ENCODE data around the gene DLG2. TPM values are rescaled to one million over a fixed set of nuclear protein-coding genes. Genes with fewer than 3 reads are reported as not detected.
"Not testable (repeated sequence)": the region's sequence is repeated elsewhere in the genome, so short reads cannot be mapped to it uniquely, and the experiment has no call there.

DLG2 gene
- polyA plus RNA-seq, 4 donors = 6.8 to 14.7 (median 13.2) TPM

DNA sequence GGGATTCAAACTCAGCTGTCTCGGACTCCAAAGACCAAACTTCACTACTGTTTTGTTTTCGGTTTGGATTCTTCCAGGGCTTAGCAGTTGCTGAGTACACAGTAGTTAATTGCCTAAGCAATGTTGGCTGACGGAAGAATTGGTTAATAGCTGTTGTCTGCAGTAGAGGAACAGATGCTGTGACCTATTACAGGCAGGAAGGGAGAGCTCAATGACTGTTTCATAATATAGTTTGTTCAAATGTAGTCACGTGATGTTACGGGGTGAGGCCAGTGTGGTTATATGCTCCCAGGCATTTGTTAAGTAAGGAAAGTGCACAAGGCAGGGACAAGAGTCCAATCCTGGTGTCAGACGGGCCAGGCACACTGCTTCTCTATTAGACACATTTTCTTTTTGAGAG lies 2118.3 kb downstream of the DLG2 start:
- no peak for DNase-seq (ENCODE audit: low read depth in 4 of 4, low spot score in 3 of 4)

DNA sequence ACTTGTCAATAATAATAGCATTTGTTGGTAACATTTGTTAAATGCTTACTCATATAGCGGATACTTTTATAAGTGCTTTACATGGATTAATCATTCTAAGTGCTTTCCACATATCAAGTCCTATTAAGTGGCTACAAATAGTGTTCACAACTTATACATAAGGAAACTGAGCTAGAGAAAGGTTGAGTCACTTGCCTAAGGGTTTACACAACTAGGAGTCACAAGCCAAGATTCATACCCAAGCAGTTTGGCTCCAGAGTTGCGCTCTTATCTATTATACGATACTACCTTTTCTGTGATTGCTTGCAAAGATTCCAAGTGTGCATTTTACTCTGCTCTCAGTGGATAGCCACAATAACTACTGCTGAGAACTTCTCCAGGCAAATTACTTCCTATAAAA lies 2125.1 kb downstream of the DLG2 start:
- no peak for DNase-seq (ENCODE audit: low read depth in 4 of 4, low spot score in 3 of 4)

DNA sequence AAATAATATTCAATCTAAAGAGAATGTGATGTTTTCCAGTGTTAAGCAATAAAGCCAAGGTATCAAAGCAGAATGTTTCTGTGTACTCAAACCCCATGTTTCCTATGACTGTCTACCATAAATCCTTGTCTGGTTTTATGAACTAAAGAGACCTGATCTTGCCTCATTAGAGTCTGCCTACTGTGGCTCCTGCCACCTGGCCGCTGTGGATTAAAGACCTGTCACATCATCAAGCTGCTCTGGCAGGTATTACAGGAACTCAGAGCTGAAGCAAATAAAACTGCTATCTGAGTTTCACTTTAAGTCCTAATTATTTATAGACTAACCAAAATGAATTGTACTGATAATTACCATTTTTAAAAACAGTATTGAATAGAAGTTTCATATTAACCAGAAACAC lies 2133.2 kb downstream of the DLG2 start:
- peak in 1 of 4 donors; percentile 25 for DNase-seq (ENCODE audit: low read depth in 4 of 4, low spot score in 3 of 4)

DNA sequence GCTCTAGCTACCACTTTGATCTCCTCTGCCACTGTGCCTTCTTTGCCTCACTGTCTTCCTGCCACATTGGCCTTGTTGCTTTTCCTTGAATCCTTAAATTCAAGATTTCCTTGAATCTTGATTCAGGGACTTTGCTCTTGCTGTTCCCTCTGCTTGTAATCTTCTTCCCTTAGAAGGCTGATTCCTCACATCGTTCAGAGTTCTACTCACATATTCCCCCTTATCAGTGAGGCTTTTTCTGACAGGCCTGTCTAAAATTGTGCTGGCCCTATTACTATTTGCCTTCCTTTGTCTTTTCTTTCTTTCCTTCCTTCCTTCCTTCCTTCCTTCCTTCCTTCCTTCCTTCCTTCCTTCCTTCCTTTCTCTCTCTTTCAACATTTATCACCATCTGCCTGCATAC lies 2134.1 kb downstream of the DLG2 start:
- no peak for DNase-seq (ENCODE audit: low read depth in 4 of 4, low spot score in 3 of 4)

DNA sequence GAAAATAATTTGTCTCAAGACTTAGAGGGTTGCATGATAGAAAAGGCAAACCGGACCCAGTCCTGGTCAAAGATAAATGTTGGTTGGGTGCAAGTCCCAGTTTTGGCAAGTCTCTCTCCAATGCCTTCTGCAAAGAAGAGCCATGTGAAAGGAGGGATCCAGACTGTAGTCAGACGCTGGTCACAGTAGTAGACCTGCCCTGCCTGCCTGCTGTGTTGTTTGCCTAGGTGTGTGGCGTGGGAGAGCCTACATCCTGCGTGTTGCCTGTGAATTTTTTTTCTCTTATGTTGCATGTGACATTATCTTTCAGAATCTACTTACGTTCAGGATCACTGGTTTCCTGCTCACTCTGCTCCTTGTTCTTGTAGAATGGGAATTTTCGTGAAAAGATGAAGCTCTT lies 2143.3 kb downstream of the DLG2 start:
- DNase-seq (ENCODE audit: low read depth in 4 of 4, low spot score in 3 of 4) = no peak

DNA sequence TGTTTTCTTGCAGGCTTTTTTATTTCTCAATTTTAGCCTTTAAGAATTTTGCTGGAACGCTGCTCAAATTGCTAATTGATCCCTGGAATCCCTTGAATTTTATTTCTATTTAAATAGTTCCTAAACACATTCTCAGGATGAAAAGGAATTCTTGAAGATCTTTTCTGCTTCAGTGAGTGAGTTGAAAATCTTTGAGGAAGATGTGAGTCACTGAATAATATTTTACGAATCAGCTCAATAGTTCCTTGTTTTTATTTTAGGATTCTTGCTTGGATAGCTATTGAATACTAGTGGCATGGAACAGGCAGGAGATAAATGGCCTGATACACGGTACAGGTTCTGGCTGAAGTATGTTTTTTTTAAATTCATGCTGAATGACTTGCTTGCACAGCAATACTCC lies 2146.3 kb downstream of the DLG2 start:
- DNase-seq (ENCODE audit: low read depth in 4 of 4, low spot score in 3 of 4) = no peak

DNA sequence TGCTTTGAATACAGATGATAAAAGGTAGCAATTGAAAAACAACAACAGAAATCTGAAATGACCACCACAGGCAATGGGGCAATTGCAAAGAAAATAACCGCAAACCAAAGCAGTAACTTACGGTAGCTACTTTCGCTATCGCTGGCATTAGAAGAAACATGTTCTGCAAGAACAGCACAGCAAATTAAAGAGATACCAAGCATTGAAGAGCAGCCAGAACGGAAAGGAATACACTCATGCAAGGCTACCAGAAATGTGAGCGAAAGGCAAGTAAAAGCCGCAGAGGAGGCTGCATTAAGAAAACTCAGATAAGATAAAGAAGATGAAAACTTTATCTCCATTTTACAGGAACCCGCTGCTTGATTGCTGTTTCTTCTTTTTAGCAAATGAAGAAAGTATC lies 2146.9 kb downstream of the DLG2 start:
- no peak for DNase-seq (ENCODE audit: low read depth in 4 of 4, low spot score in 3 of 4)

DNA sequence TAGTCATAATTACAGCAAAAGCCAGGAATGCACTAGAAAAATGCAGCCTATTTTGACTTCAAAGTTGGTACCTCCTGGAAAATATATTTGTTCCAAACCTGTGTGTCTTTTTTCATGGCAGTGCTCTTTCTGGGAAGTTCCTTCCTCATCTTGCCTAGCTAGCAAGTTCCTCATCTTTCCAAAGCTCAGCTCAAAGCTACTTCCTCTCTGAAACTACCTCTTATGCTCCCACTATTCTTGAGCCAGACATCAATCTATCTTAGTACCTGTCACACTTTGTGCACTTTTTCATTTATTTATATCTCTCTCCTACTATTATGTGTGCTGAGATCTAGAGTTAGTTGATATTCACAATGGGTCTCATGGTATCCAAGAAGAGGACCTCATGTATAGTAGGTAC lies 2149.4 kb downstream of the DLG2 start:
- no peak for DNase-seq (ENCODE audit: low read depth in 4 of 4, low spot score in 3 of 4)

DNA sequence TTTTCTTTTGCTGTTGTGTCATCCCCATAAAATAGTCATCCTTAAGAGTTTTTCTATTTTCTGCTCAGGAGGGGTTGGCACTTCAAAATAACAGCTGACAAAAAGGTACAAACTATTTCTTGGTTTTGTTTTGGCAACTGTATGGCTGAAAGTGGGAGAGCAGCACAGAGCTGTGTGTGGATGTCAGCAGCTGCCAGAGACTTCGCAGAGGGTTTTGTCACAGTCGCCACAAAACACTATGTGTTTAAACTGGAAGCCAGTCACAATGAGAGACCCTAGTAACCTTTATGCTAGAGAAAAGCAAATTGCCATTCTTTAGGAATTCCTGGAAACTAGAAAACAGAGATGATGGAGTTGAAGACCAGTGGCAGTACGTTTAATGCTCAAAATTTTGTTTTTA lies 2151.4 kb downstream of the DLG2 start:
- no peak for DNase-seq (ENCODE audit: low read depth in 4 of 4, low spot score in 3 of 4)

DNA sequence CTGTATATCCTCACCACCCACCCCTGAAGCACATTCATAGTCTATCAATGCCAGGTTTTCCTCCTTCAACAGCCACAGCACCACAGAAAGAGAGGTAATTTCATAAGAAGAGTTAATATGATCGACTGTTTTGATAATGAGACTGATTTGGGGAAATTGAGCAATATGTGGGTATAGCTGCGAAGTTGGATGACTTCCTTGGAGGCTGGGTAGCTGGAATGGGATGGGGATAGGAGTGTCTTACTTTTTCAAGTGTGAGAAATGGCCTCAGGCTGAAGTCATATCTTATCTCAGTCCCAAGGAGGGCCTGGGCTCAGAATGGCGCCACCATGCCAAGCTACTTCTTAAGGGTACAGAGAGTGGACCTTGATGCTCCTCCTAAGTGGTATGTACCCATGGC lies 2153.4 kb downstream of the DLG2 start:
- no peak for DNase-seq (ENCODE audit: low read depth in 4 of 4, low spot score in 3 of 4)

DNA sequence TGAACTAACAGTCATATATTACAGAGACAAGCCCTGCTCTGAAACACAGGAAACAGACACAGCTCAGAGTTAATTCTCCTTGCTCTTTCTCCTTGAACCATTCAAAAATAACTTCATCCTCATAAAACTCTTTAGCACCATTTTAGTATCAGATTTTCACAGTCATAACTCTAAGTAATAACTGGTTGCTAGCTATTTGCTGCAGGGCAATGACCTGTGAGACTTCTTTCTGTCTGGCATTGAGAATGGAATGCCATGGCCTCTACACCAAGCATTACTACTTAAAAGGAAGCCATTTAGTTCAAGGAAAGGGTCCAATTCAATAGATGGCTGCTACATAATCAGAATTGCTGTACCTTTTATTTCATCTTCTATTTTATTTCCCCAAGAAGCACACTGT lies 2154.3 kb downstream of the DLG2 start:
- no peak for DNase-seq (ENCODE audit: low read depth in 4 of 4, low spot score in 3 of 4)

DNA sequence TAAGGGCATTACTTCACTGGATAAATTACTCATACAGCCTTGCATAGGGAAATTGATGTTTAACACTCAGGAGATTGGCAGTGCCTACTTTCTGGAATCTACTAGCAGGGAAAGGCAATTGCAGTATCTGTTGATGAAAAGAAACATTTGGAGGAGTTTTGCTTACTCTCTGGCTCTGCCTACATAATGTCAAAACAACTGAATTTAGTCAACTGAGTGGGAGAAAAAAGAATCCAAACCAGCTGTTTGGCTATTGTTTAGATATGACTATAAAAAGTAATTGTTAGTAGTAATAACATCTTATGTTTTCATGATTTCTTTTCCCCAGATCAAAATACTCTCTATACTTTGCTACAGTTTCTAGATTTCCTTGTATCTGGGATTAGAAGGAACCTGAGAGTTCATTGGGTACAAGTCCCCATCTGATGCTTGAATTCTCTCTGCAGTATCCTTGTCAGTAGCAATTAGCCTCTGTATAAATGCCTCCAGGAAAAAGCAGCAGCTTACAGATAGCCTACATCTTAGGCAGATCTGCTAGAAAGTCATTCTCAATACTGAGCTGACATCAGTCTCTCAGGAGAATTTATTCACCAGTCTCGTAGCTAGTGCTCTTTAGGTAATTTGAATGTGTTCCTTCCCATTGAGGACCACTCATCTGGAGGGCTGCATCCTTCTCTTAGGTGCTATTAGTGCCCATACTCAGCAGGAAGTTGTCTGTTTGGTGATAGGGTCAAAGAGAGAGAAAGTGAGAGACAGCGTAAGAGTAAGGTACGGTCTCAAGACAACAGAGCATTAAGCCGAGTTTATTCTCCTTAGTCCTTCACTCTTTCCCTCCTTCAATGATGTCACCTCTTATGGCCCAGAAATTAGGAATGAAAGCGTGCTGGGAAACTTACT lies 2155.1 kb downstream of the DLG2 start:
- DNase-seq (ENCODE audit: low read depth in 4 of 4, low spot score in 3 of 4) = no peak

DNA sequence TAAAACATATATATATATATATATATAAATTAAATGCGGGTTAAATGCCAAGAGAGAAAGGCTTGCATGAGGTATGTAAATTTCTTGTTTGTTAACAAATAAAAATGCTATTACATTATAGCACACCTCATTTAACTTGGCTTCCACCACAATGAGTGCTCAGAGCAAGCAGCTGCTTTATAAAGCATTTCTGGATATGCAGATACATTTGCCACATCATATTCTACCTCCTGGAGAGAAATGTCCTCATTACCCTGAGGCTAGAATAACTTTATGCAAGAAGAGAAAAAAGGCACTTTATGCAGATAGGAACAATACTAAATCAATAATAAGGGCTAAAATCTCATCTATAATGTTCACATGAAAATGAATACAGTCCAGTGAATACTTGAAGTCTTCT lies 2159.3 kb downstream of the DLG2 start:
- no peak for DNase-seq (ENCODE audit: low read depth in 4 of 4, low spot score in 3 of 4)

DNA sequence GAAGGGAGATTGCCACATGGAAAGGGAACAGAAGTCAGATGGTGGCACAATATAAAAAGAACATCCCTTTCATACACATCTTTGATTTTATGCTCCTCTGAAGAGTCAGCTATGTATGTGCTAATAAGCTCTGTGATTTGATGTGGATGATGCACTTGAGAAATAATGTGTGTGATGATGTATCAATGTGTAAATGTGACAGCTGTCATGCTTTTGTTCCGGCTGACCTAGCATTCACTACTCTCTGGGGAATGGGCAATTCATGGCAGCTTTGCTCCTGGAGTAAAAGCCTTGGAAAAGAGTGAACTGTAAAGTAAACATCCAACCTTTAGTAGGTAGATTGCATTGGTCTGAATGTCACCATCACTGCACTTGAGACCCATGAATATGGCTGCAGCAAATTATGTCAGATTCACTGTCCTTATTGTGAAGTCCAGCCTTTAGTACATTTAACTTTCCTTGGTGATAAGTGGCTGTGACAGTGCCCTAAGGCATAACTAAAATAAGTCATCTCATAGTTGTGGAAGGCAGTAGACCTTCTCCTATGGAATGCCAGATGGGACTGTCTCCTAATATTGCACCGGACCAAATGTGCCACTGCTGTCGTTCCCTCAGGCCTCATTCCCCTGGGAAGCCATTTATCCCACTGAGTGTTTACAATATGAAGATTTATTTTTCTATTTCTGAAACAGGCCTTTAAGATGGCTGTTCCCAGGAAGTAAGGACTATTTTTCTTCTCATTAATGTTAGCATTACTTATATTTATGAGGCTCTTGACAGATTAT lies 2162.8 kb downstream of the DLG2 start:
- no peak for DNase-seq (ENCODE audit: low read depth in 4 of 4, low spot score in 3 of 4)

DNA sequence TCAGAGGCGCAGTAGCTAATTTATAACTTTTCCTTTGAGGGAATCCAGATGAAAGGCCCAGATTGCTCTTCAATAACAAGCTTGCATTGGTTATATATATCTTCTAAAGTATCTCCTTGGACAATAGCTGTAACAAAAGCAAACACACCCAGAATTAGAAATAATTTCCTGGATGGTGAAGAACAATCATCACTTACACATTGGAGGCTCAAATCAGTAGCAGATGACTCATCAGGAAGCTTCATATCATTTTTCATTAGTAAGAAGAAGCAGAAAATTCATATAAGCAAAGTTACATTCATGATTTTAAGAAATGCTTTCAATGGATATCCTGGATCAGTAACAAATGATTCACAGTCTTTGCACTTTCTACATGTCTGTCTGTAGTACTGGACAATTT lies 2167.3 kb downstream of the DLG2 start:
- DNase-seq (ENCODE audit: low read depth in 4 of 4, low spot score in 3 of 4) = no peak

DNA sequence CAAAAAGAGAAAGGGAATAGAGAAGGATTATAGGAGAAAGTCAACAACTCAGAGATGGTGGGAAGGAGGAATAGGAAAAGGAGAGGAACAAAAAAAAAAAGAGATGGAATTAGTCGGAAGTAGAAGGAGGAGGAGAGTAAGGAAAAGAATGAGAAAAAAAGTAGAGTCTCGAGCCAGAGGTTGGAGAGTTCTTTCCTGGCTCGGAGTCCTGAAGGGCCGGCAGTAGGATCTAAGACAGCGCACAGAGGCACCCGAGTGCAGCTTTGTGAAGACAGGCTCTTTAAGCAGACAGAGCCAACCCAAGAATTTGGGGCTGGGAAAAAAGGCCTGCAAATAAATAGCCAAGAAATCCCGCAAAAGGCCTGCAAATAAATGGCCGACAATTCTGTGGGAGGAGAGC lies 2170.6 kb downstream of the DLG2 start:
- no peak for DNase-seq (ENCODE audit: low read depth in 4 of 4, low spot score in 3 of 4)

DNA sequence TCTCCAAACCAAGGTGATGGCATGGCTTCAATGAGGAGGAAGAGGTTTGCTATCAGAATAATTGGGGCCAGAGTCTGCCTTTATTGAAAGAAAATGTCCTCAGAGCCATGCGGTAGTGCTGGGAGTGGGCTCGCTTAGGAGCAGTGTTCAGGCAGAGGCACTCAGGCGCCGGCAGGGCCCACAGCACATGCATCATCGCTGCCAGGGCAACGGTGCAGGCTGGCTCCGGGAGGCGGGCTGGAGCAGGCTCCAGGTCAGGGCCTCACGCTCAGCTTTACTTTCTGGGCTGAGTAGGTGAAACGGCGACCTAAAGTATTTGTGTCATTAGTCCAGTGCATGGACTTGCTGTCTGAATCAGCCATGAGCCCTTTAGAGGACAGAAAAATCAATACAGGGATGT lies 2171.1 kb downstream of the DLG2 start:
- DNase-seq (ENCODE audit: low read depth in 4 of 4, low spot score in 3 of 4) = peak in 2 of 4 donors; percentile 16 to 27

DNA sequence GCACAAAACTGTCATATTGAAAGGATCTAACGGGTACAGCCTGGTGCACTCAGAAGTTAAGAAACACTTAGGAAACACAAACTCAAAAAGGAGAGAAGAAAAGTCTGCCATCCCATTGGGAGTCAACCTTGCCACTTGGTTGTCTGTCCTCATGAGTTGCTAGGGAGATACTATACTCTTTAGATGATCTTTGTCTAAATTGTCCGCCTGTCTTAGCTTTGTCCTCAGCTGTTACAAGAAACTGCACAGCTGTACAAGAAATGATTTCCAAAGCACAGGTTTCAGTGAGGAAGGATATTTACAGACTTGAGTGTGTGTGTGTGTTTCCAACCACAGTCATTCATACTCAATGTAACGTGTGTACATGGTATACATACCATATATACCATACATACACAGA lies 2171.8 kb downstream of the DLG2 start:
- no peak for DNase-seq (ENCODE audit: low read depth in 4 of 4, low spot score in 3 of 4)

DNA sequence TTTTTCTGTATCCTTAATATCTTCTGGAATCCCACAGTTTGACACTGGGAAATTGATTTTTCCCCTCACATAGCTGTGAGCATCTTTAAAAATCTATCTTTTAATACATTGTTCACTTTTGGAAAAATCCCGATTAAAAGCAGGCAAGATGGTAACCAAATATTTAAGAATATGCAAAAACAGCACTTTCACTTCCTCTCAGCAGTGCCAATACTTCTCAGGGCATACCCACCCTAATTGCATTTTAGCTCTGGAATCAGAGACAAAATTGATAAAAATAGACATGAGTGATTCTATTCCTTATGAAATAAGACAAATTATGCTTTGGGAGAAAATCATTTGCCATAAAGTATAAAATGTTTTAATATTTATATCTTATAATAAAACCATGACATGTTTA lies 2172.5 kb downstream of the DLG2 start:
- DNase-seq (ENCODE audit: low read depth in 4 of 4, low spot score in 3 of 4) = no peak

DNA sequence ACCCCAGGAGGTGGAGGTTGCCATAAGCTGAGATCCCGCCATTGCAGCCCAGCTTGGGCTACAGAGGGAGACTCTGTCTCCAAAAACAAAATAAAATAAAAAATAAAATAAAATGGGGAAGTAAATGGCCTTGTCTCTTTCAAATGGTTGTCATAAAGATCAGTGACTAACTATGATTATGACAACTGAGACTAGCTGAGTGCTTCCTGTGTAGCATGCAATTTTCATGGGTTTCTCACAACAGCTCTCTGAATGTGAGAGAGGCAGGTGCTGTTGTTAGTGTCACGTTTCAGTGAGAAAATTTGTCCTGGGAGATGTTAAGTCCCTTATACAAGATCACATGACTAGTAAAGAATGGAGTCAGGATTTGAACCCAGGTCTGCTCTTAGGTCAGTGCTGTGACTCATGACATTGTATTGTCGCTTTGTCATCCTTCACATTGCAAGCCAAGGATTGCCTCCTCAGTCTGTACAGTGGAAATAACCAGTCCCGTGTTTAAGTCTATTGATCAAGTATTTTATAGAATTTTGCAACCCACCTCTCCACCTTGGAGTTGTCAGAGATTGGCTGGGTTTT lies 2177.7 kb downstream of the DLG2 start:
- DNase-seq (ENCODE audit: low read depth in 4 of 4, low spot score in 3 of 4) = no peak

DNA sequence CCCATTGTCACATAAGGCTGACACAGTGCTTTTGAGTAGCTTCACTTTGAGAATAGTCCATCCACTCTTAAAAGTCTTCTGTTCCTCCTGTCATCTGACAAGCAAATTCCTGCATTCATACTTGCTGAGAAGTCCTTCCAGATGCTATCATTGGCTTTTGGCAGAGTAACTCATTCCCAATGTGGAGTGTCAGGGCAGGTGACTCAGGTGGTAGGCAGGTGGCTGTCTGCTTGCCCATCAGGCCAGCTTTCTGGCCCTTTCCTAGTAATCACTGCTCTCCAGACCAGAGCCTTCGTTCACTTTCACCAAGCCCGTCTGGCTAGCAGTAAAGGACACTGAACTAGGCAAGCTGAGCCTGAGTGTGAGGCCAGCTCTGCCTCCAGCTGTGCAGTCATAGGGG lies 2178.5 kb downstream of the DLG2 start:
- DNase-seq (ENCODE audit: low read depth in 4 of 4, low spot score in 3 of 4) = no peak

DNA sequence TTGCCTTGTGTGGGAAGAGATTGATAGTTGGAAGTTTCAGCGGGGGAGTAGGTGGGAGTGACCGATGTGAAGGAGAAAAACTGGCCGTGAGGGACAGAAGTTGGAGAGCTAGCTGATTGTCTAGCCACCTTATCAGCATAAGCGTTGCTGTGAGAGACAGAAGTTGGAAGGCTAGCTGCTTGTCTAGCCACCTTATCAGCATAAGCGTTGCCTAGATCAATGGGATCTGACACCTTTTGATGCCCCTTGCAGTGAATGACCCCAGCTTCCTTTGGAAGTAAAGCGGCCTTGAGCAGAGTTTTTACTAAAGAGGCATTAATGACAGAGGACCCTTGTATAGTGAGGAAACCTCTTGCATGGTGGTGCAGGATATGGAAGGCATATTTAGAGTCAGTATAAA lies 2183.3 kb downstream of the DLG2 start:
- DNase-seq (ENCODE audit: low read depth in 4 of 4, low spot score in 3 of 4) = not testable (repeated sequence)
